ENCODE results near the gene CCT3. TPM values are rescaled to one million over a fixed set of nuclear protein-coding genes. Genes with fewer than 3 reads are reported as not detected.

CCT3 gene
- total RNA-seq, 2 experiments from 2014 or later, result 385 to 387 TPM

DNA sequence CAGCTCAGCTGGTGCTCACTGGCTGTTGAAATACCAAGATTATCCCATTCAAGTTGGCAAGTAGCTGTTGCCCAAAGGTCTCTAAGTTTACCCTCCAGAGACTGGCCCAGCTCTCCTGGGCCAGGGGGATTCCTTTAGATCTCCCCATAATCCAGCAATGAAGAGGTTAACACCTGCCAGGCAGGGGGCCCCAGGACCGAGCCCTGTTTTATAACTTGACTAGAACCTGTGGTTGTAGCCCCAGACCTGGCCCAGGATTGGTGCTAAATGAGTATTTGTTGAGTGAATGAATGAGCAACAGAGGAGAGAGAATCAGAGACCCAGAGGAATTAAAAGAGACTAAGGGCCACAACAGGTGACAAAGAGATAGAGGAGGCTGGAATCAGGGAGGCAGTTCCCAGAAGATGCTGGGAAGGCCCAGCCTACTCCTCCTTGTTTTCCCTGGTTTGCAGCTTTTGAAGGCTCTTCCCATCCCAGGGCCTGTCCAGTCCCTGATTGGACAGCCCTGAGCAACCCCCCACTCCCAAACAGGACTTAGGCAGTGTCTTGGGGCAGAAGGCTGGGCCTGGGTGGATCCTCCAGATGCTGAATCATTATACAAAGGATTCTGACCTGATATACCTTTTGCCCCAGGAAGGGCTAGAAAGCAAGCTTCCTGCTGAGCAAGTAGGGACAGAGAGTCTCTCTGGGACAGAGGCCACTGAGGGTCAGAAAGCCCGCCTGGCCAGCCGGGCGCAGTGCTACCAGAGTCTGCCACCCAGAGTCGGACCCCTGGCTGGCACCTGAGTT lies 28.5 kb upstream of the CCT3 start:
- BruUV-seq (replicated peaks), result no TSS peak
- DNase-seq (ENCODE audit: low spot score), result no peak
- no peak for TF ChIP-seq EZH2phosphoT487 (IDR thresholded peaks at IDR 0.05; ENCODE audit: borderline replicate concordance, low read depth, low read length)
- TF ChIP-seq, protein P1, sequence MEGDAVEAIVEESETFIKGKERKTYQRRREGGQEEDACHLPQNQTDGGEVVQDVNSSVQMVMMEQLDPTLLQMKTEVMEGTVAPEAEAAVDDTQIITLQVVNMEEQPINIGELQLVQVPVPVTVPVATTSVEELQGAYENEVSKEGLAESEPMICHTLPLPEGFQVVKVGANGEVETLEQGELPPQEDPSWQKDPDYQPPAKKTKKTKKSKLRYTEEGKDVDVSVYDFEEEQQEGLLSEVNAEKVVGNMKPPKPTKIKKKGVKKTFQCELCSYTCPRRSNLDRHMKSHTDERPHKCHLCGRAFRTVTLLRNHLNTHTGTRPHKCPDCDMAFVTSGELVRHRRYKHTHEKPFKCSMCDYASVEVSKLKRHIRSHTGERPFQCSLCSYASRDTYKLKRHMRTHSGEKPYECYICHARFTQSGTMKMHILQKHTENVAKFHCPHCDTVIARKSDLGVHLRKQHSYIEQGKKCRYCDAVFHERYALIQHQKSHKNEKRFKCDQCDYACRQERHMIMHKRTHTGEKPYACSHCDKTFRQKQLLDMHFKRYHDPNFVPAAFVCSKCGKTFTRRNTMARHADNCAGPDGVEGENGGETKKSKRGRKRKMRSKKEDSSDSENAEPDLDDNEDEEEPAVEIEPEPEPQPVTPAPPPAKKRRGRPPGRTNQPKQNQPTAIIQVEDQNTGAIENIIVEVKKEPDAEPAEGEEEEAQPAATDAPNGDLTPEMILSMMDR (conservative IDR thresholded peaks at IDR 0.05; ENCODE audit: low read length), result no peak
- POLR2A ChIA-PET, result no interaction called here
- Histone ChIP-seq H3K4me3 (ENCODE audit: low read depth, low read length, poor library complexity, severe bottlenecking) (no peak overlapping the region), H3K79me2 (ENCODE audit: insufficient read depth, low read depth, low read length) (no peaks in the 10 kb centered on the region), H3K4me1 (ENCODE audit: insufficient read depth, low read length, poor library complexity, severe bottlenecking) (no peaks in the 10 kb centered on the region), H2AFZ (ENCODE audit: low read length) (no peak overlapping the region), H3K36me3 (ENCODE audit: insufficient read depth, low read length) (no peaks in the 10 kb centered on the region), H3K9me2 (ENCODE audit: insufficient read depth, low read length) (no peaks in the 10 kb centered on the region), H3K4me2 (ENCODE audit: low read length) (no peak overlapping the region), H3K27ac (ENCODE audit: low read depth, low read length, poor library complexity, severe bottlenecking) (no peak overlapping the region), H4K20me1 (ENCODE audit: insufficient read depth, low read length) (no peaks in the 10 kb centered on the region), H3K9me3 (ENCODE audit: low read length) (no peaks in the 10 kb centered on the region)
- CTCF ChIA-PET (ENCODE audit: unreplicated experiment), result no interaction called here
- intact Hi-C loops (cut with micrococcal nuclease; ENCODE audit: unreplicated experiment), result no loop called here

DNA sequence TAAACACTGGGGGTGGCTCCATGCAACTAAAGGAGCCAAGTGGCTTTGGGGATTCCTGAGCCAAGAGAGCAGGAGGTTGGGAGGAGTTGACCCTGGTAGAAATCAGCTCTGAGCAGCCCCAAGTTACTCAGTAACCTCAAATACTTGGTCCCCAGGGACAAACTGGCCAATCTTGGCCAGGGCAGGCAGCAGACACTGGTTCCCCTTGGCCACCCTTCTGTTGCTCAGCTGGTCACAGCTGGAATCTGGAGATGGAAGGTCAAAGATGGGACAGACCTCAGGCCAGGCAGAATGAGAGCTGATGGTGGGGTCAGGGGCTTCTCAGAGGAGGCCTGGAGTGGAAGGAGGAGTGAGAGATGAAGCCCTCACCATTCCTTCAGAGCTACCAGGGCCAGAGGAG lies 27.7 kb upstream of the CCT3 start:
- Histone ChIP-seq H3K4me2 (ENCODE audit: low read length) (no peak overlapping the region), H3K79me2 (ENCODE audit: insufficient read depth, low read depth, low read length) (no peaks in the 10 kb centered on the region), H4K20me1 (ENCODE audit: insufficient read depth, low read length) (no peaks in the 10 kb centered on the region), H2AFZ (ENCODE audit: low read length) (no peak overlapping the region), H3K9me2 (ENCODE audit: insufficient read depth, low read length) (no peaks in the 10 kb centered on the region), H3K36me3 (ENCODE audit: insufficient read depth, low read length) (no peaks in the 10 kb centered on the region), H3K4me3 (ENCODE audit: low read depth, low read length, poor library complexity, severe bottlenecking) (no peak overlapping the region), H3K4me1 (ENCODE audit: insufficient read depth, low read length, poor library complexity, severe bottlenecking) (no peaks in the 10 kb centered on the region), H3K27ac (ENCODE audit: low read depth, low read length, poor library complexity, severe bottlenecking) (no peak overlapping the region), H3K9me3 (ENCODE audit: low read length) (no peaks in the 10 kb centered on the region)
- ChIA-PET POLR2A (no interaction called here), CTCF (ENCODE audit: unreplicated experiment) (no interaction called here)
- no TSS peak for BruUV-seq (replicated peaks)
- intact Hi-C loops (cut with micrococcal nuclease; ENCODE audit: unreplicated experiment), result no loop called here
- DNase-seq (ENCODE audit: low spot score), result no peak
- TF ChIP-seq EZH2phosphoT487 (IDR thresholded peaks at IDR 0.05; ENCODE audit: borderline replicate concordance, low read depth, low read length), result no peak
- TF ChIP-seq, protein P1 (conservative IDR thresholded peaks at IDR 0.05; ENCODE audit: low read length), result no peak

DNA sequence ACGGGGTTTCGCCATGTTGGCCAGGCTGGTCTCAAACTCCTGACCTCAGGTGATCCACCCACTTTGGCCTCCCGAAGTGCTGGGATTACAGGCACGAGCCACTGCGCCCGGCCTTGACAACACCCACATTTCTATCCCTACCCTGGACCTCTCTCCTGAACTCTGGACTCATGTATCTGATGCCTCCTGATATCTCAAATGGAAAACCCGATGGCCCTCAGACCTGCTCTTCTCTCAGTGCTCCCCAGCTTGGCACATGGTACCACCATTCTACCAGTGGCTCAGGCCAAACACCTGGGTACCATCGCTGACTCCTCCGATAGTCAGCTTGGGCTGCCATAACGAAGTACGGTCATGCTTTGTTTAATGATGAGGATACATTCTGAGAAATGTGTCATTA lies 22.4 kb upstream of the CCT3 start:
- intact Hi-C loops (cut with micrococcal nuclease; ENCODE audit: unreplicated experiment), result no loop called here
- Histone ChIP-seq H3K27ac (ENCODE audit: low read depth, low read length, poor library complexity, severe bottlenecking) (no peak overlapping the region), H2AFZ (ENCODE audit: low read length) (no peak overlapping the region), H3K4me3 (ENCODE audit: low read depth, low read length, poor library complexity, severe bottlenecking) (no peak overlapping the region), H3K9me3 (ENCODE audit: low read length) (no peaks in the 10 kb centered on the region), H3K79me2 (ENCODE audit: insufficient read depth, low read depth, low read length) (no peaks in the 10 kb centered on the region), H3K4me1 (ENCODE audit: insufficient read depth, low read length, poor library complexity, severe bottlenecking) (no peaks in the 10 kb centered on the region), H3K36me3 (ENCODE audit: insufficient read depth, low read length) (no peaks in the 10 kb centered on the region), H4K20me1 (ENCODE audit: insufficient read depth, low read length) (no peaks in the 10 kb centered on the region), H3K4me2 (ENCODE audit: low read length) (no peak overlapping the region), H3K9me2 (ENCODE audit: insufficient read depth, low read length) (no peaks in the 10 kb centered on the region)
- BruUV-seq (replicated peaks), result no TSS peak
- DNase-seq (ENCODE audit: low spot score), result no peak
- CTCF ChIA-PET (ENCODE audit: unreplicated experiment), result no interaction called here
- TF ChIP-seq, protein P1 (conservative IDR thresholded peaks at IDR 0.05; ENCODE audit: low read length), result no peak
- no peak for TF ChIP-seq EZH2phosphoT487 (IDR thresholded peaks at IDR 0.05; ENCODE audit: borderline replicate concordance, low read depth, low read length)
- POLR2A ChIA-PET, result no interaction called here
